Right ventricle myocardium inferior (tissue), 1 donor: ENCODE data around the gene FBXO34. TPM values are rescaled to one million over a fixed set of nuclear protein-coding genes. Genes with fewer than 3 reads are reported as not detected.
"Not testable (repeated sequence)": the region's sequence is repeated elsewhere in the genome, so short reads cannot be mapped to it uniquely, and the experiment has no call there.

Experiments
- ATAC-seq: fragments of 200-7000 bp; cut with Tn5 transposase; one replicate; pipeline ENCODE4 v1.9.1; 2020; ENCODE audit warnings: mild to moderate bottlenecking, moderate library complexity
- DNase-seq: peaks from one replicate; pipeline ENCODE4 v3.0.0; 2021; ENCODE audit errors: missing footprints
- intact Hi-C: fragments of 100-400 bp; cut with DNase I; formaldehyde crosslinking; loops from one replicate; pipeline ENCODE4 v1.11.0; 2022
- total RNA-seq: library from RNA; stranded (reverse); fragmentation: NEBNext Ultra II Directional; extraction: Animal tissue kit (Norgen Biotek cat#: 25700); gene quantifications from one replicate; pipeline ENCODE4 v1.2.1, GENCODE V29; 2021
- donor health status: DM: no; HTN: yes; CAD: no; lungs with severe emphysema.

The FBXO34 gene
- total RNA-seq, 1 donor from 2014 or later = 24.5 TPM

GRCh38 chr14:55332654-55333570, 61.7 kb downstream of the FBXO34 start:
- ATAC-seq = no peak
- no peak for DNase-seq
- intact Hi-C loops = no loop called here

- intact Hi-C loops = no loop called here
- ATAC-seq (no peak), DNase-seq (no peak)
These were observed 62.7 kb downstream of the FBXO34 start for GRCh38 chr14:55333711-55334485.

- ATAC-seq = no peak
- intact Hi-C loops = no loop called here
These were observed 64.9 kb downstream of the FBXO34 start for GRCh38 chr14:55336162-55336561.

GRCh38 chr14:55336691-55337090, 65.5 kb downstream of the FBXO34 start:
- intact Hi-C loops = no loop called here
- no peak for ATAC-seq
- no peak for DNase-seq

More at GRCh38 chr14:55336162-55336561, 64.9 kb downstream of the FBXO34 start:
- no peak for DNase-seq

- ATAC-seq (no peak), DNase-seq (no peak)
- intact Hi-C loops = no loop called here
These were observed 68.5 kb downstream of the FBXO34 start for GRCh38 chr14:55339770-55340169.

GRCh38 chr14:55340482-55340881, 69.3 kb downstream of the FBXO34 start:
- no peak for DNase-seq
- ATAC-seq = no peak
- intact Hi-C loops = no loop called here

GRCh38 chr14:55341781-55342180, 70.6 kb downstream of the FBXO34 start:
- DNase-seq = no peak
- no peak for ATAC-seq
- intact Hi-C loops = no loop called here

GRCh38 chr14:55344582-55345163, 73.5 kb downstream of the FBXO34 start:
- ATAC-seq, intact Hi-C loops, DNase-seq: not testable (repeated sequence)

- no peak for DNase-seq
- no peak for ATAC-seq
- intact Hi-C loops = no loop called here
These were observed 75.8 kb downstream of the FBXO34 start for GRCh38 chr14:55347040-55347439.

- DNase-seq (no peak), ATAC-seq (no peak)
- intact Hi-C loops = no loop called here
These were observed 76.5 kb downstream of the FBXO34 start for GRCh38 chr14:55347748-55348147.

GRCh38 chr14:55348766-55349453, 77.7 kb downstream of the FBXO34 start:
- no peak for ATAC-seq
- intact Hi-C loops = no loop called here
- DNase-seq = no peak

- no peak for DNase-seq
- ATAC-seq = no peak
- intact Hi-C loops = no loop called here
These were observed 78.3 kb downstream of the FBXO34 start for GRCh38 chr14:55349565-55349964.

GRCh38 chr14:55350461-55350860, 79.2 kb downstream of the FBXO34 start:
- intact Hi-C loops = no loop called here
- DNase-seq = no peak
- ATAC-seq = no peak

GRCh38 chr14:55351111-55351510, 79.9 kb downstream of the FBXO34 start:
- intact Hi-C loops = no loop called here
- DNase-seq = no peak
- no peak for ATAC-seq

- ATAC-seq (no peak), DNase-seq (no peak)
- intact Hi-C loops = no loop called here
These were observed 81.0 kb downstream of the FBXO34 start for GRCh38 chr14:55352201-55352600.

GRCh38 chr14:55353686-55354467, 82.7 kb downstream of the FBXO34 start:
- DNase-seq (no peak), ATAC-seq (no peak)
- intact Hi-C loops = loop anchor here (1.0 kb wide), 1 partner anchor 83 kb away; the partner anchor contains the start of gene FBXO34

GRCh38 chr14:55354500-55354899, 83.3 kb downstream of the FBXO34 start:
- ATAC-seq (peak; percentile 61), DNase-seq (no peak)
- intact Hi-C loops = loop anchor here (1.0 kb wide), 1 partner anchor 83 kb away; the partner anchor contains the start of gene FBXO34

GRCh38 chr14:55355922-55356321, 84.7 kb downstream of the FBXO34 start:
- DNase-seq = no peak
- intact Hi-C loops = loop anchor here (5.0 kb wide), 1 partner anchor 144 kb away; no protein-coding TSS in a partner anchor
- peak; percentile 65 for ATAC-seq
